Measurements from ENCODE around the gene LRRN1. TPM values are rescaled to one million over a fixed set of nuclear protein-coding genes. Genes with fewer than 3 reads are reported as not detected.

LRRN1 gene
- total RNA-seq, 3 donors from 2014 or later: 0.32 to 18.9 (median 4.3) TPM

- no peaks in the 10 kb centered on the region for H3K36me3 ChIP-seq
- TF ChIP-seq POLR2AphosphoS5 (IDR thresholded peaks at IDR 0.05) (no peak), CTCF (IDR thresholded peaks at IDR 0.05) (no peak), POLR2A (IDR thresholded peaks at IDR 0.05) (no peak)
- no peak overlapping the region for H3K27ac ChIP-seq
- no peaks in the 10 kb centered on the region for H3K27me3 ChIP-seq
- no peak for DNase-seq (ENCODE audit: low spot score in 2 of 2)
- intact Hi-C loops (cut with DNase I; ENCODE audit: low total_unique reads): no loop called here
- peaks cover 0 to 16% of the 10 kb centered on the region in 2 donors for H3K9me3 ChIP-seq
- no peak overlapping the region for H3K4me3 ChIP-seq
- no peaks in the 10 kb centered on the region for H3K4me1 ChIP-seq
Measured at GRCh38 chr3:3771567-3771966, 27.7 kb upstream of the LRRN1 start.

- intact Hi-C loops (cut with DNase I; ENCODE audit: low total_unique reads): no loop called here
- no peak for DNase-seq (ENCODE audit: low spot score in 2 of 2)
- no peaks in the 10 kb centered on the region for H3K4me1 ChIP-seq
- no peaks in the 10 kb centered on the region for H3K36me3 ChIP-seq
- no peaks in the 10 kb centered on the region for H3K27me3 ChIP-seq
- H3K4me3 ChIP-seq: no peak overlapping the region
- H3K9me3 ChIP-seq: peaks cover 0 to 16% of the 10 kb centered on the region in 2 donors
- TF ChIP-seq CTCF (IDR thresholded peaks at IDR 0.05) (no peak), POLR2A (IDR thresholded peaks at IDR 0.05) (no peak), POLR2AphosphoS5 (IDR thresholded peaks at IDR 0.05) (no peak)
- no peak overlapping the region for H3K27ac ChIP-seq
Measured at GRCh38 chr3:3772338-3772737, 26.9 kb upstream of the LRRN1 start.

GRCh38 chr3:3772920-3773319 is 26.3 kb upstream of the LRRN1 start:
- TF ChIP-seq POLR2A (IDR thresholded peaks at IDR 0.05): no peak
- no peak for TF ChIP-seq CTCF (IDR thresholded peaks at IDR 0.05)
- TF ChIP-seq POLR2AphosphoS5 (IDR thresholded peaks at IDR 0.05): no peak
- Histone ChIP-seq H3K27me3 (no peaks in the 10 kb centered on the region), H3K36me3 (no peaks in the 10 kb centered on the region), H3K4me1 (no peaks in the 10 kb centered on the region), H3K9me3 (peaks cover 0 to 16% of the 10 kb centered on the region in 2 donors), H3K27ac (no peak overlapping the region), H3K4me3 (no peak overlapping the region)
- intact Hi-C loops (cut with DNase I; ENCODE audit: low total_unique reads): no loop called here
- DNase-seq (ENCODE audit: low spot score in 2 of 2): no peak

GRCh38 chr3:3776607-3777006 is 22.6 kb upstream of the LRRN1 start:
- H3K9me3 ChIP-seq: peaks cover 0 to 16% of the 10 kb centered on the region in 2 donors
- TF ChIP-seq POLR2A (IDR thresholded peaks at IDR 0.05) (no peak), POLR2AphosphoS5 (IDR thresholded peaks at IDR 0.05) (no peak), CTCF (IDR thresholded peaks at IDR 0.05) (no peak)
- H3K27me3 ChIP-seq: no peaks in the 10 kb centered on the region
- no peak overlapping the region for H3K27ac ChIP-seq
- no peak for DNase-seq (ENCODE audit: low spot score in 2 of 2)
- intact Hi-C loops (cut with DNase I; ENCODE audit: low total_unique reads): no loop called here
- no peaks in the 10 kb centered on the region for H3K36me3 ChIP-seq
- H3K4me1 ChIP-seq: no peaks in the 10 kb centered on the region
- no peak overlapping the region for H3K4me3 ChIP-seq

- no peaks in the 10 kb centered on the region for H3K27me3 ChIP-seq
- no peaks in the 10 kb centered on the region for H3K36me3 ChIP-seq
- no peak overlapping the region for H3K27ac ChIP-seq
- H3K4me3 ChIP-seq: no peak overlapping the region
- intact Hi-C loops (cut with DNase I; ENCODE audit: low total_unique reads): no loop called here
- H3K9me3 ChIP-seq: peaks cover 0 to 16% of the 10 kb centered on the region in 2 donors
- TF ChIP-seq POLR2A (IDR thresholded peaks at IDR 0.05) (no peak), CTCF (IDR thresholded peaks at IDR 0.05) (no peak), POLR2AphosphoS5 (IDR thresholded peaks at IDR 0.05) (no peak)
- H3K4me1 ChIP-seq: no peaks in the 10 kb centered on the region
- DNase-seq (ENCODE audit: low spot score in 2 of 2): no peak
Measured at GRCh38 chr3:3778216-3778615, 21.0 kb upstream of the LRRN1 start.
